Ammon's horn (tissue), 1 donor: ENCODE results near the gene HSPG2.

Source experiments
- DNase-seq: peaks from one replicate; pipeline ENCODE4 v3.0.0-alpha.2; 2016; ENCODE audit warnings: low spot score

HSPG2 gene

DNA sequence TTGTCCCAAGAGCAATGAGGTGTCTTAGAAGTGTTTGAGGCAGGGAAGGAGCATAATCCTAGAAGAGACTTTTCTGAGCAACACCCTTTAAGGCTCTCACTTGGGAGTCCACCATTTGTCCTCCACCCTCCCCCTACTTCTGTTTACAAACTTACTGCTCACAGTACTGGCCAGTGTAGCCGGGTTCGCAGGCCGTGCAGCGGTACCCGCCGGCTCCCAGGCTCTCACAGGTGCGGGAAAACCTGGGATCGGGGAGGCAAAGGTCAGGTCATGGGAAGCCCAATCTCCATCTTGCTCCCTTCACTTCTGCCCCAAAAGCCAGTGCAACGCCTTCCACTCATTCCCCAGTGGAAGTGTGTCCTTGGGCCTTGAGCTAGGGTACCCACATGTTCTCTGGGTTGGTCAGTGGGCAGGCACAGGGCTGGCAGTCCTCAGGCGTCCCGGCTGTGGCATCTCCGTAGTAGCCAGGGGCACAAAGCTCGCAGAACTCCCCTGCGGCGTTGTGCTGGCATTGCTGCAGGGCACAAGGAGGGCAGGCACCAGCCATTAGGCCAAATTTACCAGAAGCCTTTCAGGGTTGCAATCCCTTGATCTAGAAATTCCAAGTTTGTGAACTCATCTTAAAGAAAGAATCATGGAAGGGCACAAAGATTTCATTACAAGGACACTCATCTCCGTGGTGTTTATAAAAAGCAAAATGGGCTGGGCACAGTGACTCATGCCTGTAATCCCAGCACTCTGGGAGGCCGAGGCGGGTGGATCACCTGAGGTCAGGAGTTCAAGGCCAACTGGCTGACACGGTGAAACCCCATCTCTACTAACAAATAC, 75.3 kb downstream of the HSPG2 start:
- DNase-seq = no peak

DNA sequence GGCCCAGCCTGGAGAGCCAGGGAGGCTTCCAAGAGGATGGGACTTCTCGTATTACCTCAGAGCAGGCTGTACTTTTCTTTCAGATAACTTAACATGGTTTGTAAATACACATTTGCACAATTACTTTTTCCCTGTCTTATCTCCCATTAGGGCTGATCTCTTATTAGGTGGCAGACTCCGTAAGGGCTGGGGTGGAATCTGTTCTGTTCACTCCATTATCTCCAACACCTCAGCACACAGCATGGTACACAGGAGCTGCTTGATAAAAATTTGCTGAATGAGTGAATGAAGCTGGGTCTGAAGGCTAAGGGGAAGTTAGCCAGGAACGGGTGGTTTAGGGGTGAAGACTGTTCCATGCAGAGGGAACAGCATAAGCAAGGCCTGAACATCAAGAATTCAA, 76.1 kb downstream of the HSPG2 start:
- no peak for DNase-seq

DNA sequence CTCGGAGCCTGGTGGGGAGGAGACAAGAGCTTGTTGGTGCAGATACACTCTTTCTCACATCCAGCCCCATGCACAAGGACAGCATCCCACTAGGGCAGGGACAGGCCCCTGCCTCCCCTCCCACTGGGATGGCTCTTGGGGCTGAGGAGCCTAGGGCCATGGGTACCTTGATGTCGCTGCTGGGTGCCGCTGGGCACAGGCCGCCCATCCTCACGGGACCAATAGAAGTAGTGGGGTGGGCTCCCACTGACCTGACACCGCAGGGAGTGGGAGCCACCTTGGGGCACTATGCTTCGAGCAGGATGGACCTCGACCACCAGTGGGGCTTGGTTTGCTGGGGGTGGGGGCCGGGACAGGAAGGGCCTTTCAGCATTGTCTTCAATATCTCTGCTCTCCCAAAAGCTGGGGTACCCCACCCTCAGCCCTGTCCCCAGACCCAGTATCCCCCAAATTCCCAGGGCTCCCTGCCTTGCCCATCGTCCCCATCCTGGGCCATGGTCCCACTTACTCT, 77.4 kb downstream of the HSPG2 start:
- DNase-seq = no peak

DNA sequence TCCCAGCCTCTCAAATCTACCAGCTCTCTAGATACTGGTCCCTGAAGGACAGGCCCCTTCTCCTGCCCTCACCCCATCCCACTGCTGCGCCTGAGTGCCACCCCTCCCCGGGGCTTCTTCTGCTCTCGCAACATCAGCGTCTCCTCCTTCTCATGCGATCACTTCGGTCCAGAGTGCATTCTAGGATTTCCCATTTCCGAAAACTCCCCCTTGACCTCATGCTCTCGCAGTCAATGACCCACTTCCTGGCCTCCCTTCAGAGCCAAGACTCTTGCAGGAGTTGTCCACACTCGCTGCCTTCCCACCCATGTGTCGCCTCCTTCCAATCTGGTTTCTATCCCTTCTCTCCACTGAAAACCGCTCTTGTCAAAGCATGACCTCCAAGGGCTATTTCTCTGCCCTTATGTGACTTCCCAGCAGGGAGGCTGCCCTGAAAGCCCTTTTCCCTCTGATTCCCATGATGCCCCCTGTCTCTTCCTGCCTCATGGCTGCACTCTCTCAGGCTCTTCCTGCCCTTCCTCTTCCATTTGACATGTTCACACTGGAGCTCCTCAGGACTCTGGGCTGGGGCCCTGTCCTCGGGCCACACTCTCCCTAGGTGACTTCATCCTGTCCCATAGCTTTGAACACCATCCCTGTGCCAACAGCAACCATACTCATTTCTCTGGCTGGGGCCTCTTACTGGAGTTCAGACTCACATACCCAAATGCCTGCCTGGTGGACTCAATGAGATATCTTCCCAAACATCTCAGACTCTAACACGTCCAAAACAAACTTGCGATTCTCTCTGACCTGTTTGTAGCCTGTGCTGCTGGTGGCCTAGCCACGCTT, 79.1 kb downstream of the HSPG2 start:
- no peak for DNase-seq

DNA sequence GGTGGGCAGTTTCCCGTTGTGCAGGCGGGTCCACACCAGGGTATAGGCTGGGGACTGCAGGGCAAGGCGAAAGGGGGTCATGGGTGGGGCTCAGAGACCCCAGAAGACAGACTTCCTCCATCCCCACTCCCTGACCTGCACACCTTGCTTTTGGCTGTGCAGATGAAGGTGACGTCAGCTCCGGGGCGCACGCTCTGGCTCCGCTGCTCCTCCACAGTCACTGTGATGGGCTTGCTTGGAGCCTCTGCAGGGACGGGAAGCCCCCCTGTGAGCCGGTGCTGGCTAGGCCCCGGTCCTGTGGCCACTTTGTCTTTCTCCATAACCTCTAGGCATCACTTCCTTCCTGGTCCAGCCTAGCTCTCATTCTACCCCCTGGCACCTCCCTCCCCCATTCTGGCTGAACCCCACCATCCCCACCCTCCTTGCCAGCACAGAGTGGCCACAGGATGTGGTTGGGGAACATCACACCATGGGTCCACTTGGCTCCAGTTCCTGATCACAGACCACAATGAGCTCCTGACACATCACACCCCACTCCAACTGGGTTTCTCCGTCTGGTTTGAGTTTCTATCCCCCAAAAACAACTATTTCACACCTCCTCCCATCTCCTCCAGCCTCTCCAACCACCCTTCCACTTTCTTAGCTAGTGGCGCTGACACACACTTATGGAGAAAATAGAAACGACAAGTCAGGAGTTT, 79.8 kb downstream of the HSPG2 start:
- DNase-seq = no peak

DNA sequence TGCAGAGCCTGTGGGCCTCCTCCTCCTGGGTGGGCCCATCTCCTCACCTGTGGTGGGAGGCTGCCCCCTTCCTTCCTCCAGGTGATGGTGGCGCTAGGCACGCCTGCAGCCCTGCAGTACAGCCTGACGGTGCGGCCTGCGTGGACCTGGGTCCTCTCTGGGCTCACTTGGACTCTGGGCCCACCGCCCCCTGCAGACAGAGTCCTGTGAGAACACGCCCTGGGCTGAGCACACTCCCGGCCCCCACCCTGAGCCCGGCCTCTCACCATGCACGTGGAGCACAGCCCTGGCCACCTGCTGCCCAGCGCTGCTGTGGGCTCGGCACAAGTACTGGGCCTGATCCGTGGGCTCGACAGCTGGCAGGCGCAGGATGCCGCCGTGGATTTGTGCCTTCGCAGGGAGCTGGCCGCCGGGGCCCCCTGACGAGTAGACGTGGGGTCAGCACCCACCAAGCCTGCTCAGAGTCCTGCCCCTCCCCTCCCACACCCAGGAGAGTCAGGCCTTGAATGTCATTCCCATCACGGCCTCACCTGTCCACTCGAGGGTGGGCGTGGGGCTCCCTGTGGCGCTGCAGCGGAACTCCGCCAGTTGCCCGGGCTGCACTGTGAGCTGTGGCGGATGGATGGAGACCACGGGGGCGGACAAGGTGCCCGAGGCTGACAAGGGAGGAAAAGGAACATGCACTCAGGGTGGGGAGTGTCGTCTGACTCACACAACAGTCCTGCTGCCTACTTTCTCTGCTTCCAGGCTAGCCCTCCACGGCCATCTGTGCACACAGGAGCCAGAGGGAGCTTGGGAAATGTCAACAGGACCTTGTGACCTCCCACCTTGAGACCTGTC, 81.6 kb downstream of the HSPG2 start:
- no peak for DNase-seq

DNA sequence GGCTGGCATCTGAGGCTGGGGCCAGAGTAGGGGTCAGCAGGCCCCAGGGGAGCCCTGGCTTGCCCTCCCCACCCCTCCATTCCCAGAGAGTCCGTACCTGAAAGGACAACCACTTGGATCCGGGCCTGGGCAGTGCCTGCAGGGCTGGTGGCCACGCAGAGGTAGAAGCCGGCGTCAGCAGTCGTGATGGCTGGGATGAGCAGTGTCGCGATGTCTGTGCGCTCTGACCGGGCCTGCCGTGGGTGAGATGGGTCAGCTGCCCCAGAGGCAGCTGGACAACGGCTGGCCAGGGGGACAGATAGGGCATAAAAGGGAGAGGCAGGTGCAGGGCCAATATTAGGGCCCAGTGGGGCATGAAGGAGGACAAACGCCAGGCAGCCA, 82.4 kb downstream of the HSPG2 start:
- no peak for DNase-seq

DNA sequence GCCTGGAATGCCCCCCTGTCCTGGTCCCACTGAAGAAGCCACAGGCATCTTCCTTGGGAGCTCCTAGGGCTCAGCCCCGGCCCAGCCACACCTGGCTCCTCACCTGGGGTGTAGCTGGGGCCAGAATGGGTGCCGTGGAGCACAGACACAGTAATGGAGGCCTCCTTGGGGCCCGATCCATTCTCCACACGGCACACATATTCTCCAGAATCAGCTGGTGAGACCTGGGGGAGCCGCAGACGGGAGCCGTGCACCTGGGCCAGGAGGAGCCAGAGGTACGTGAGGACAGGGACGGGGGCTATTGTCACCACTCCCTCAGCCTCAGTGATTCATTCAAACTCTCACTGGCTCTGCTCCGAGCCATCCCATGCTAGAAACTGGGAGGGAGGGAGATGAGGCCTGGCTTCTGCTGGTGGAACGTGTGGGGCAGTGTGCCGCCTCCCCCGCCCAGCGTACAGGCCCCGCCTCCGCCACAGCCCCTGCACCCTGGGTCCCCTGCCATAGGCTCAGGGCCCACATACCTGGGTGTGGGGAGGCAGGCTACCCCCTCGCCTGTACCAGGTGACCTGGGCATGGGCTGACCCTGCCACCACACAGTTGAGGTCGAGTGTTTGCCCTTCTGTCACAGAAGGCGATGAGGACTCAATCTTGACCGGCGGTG, 82.9 kb downstream of the HSPG2 start:
- DNase-seq = no peak

DNA sequence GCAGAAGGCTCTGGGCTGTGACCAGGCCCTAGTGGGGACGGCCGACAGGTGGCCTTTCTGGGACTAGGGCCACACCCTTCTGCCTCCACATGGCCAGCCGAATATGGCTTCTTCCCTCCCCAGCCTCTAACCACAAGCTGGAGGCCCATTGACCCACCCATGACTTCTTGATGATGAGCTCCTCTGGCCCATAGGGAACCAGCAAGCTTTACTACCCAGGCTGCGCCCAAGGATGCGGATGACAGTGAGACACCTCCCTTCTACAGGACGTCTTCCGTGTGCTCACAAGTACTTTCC, 84.0 kb downstream of the HSPG2 start:
- no peak for DNase-seq

DNA sequence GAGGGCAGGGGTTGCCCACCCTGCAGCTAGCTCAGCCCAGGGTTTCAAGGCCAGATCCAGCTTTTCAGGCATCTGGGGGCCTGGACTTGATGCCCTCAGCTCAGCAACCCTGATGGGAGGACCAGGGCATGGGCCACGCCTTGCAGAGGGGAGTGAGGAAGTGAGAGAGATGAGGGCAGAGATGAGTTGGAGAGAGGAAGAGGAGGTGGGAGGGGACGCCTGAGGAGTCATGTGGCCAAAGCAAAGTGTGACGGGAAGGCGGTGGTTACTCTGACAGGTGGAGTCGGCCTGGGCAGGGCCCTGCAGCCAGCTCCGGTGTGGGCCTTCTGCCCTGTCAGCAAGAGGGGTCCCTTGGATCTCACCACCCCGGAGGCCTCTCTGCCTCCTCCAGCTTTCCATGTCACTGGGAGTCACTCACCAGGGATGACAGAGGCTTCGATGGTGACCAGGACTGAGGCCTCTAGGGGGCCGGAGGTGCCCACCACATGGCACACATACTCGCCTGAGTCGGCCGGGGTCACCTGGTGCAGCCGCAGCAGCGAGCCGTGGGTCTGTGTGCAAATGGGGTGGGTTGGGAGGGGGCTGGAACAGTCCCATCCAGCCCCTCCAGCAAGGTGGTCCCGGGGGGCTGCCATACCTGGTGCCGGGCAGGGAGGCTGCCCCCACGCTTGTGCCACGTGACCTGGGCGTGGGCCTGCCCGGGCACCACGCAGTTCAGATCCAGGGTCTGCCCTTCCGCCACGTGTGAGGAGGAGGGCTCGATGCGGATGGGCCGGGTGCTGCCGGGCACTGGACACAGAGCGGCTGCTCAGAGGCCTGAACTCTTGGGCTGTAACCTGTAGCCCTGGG, 84.6 kb downstream of the HSPG2 start:
- DNase-seq = no peak

DNA sequence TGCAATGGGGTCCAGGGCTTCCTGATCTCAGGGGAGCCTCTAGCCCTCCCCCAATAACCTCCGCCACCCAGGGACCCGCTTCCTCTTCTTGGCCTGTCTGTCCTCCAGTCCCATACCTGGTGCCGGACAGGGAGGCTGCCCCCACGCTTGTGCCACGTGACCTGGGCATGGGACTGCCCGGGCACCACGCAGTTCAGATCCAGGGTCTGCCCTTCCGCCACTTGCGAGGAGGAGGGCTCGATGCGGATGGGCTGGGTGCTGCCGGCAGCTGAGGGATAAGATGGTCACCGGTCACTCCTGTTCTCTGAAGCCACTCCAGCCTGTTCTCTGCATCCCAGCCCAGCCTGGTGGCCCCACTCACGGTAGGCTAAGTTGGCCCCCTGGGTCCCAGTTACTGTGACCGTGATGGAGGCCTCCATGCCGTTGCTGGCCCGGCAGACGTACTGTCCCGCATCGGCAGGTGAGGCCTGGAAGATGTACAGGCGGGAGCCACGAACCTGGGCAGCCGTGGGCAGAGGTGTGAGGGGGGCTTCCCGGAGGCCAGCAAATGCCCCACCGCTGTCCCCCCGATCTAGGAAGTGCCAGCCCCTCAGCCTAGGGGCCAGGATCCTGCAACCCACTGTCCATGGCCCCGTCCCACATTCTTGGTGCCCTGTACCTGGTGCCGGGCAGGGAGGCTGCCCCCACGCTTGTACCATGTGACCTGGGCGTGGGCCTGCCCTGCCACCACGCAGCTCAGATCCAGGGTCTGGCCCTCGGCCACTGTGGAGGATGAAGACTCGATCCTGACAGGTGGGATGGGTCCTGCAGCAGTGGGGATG, 85.5 kb downstream of the HSPG2 start:
- no peak for DNase-seq

DNA sequence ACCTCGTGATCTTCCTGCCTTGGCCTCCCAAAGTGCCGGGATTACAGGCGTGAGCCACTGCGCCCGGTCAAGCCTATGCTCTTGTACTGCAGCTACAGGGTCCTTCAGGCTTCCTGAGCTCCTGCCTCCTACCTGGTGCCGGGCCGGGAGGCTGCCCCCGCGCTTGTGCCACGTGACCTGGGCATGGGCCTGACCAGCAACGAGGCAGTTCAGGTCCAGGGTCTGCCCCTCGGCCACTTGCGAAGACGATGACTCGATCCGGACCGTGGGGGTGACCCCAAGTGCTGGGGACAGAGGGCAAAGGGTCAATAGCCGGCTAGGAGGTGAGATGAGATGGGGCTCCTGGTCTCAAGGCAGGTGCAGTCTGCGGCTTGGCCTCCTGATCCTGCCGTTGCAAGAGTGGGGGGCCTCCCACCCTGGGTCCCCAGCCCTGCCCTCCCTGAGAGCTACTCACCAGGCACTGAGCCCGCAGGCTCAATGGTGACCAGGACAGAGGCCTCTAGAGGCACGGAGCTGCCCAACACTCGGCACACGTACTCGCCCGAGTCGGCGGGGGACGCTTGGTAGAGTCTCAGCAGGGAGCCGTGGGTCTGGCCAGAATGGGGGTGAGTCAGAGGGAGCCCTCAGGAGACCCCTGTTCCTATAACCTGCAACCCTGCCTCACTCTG, 87.1 kb downstream of the HSPG2 start:
- DNase-seq = no peak

DNA sequence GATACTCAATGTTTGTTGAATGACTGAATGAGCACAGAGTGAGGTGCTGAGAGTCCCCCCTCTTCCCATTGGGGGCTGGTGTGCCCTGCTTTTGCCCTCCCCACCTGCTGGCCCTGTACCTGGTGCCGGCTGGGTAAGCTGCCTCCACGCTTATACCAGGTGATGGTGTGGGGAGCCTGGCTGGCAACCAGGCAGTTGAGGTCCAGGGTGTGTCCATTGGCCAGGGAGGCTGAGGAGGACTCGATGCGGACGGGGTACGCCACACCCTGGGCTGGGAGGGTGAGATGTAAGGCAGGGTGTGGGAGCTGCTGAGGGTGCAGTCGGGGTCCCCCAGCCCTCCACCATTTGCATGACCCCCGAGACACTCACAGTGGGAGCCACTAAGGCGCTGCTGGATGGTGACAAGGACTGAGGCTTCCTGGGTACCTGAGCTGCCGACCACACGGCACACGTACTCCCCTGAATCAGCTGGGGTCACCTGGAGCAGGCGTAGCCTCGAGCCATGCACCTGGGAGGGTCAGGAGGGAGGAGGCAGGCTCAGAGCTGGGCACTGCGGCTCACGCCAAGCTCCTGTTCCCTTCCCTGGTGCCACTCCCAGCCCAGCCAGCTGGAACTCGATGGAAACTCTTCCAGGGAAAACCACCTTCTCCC, 88.5 kb downstream of the HSPG2 start:
- no peak for DNase-seq

DNA sequence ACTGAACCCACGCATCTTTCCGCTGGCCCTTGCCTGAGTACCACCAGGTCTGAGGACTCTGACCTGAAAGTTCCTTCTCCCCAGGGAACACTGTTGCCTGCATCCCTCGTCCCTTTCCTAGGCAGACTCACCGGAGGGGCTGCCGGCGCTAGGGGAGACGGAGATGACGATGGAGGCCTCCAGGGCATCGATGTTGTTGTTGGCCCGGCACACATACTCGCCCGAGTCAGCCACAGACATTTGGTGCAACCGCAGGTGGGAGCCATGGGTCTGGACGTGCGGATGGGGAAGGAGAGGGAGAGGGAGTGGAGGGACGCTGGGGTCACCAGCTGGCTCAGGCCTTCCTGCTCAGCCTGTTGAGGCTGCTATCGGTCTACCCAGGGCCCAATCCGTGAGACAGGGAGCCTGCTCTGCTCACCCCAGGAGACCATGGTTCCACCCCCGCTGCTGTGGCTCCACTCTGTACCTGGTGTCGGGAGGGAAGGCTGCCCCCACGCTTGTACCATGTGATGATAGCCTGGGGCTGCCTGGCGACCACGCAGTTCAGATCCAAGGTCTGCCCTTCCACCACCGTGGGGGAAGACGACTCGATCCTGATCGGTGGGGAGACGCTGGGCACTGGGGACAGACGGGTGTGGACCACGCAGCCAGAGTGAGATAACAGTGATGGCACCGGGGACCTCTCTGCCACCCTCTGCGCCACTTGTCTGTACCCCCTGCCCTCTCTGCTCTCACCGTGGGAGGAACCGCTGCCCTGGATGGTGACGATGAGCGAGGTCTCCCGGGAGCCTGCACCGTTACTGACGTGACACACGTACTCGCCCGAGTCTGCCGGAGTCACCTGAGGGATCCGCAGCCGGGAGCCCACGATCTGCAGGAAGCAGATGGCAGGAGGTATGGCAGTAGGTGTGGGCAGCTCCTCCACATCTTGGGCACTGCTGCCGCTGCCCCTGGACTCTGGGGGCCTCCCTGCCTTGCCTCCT, 89.6 kb downstream of the HSPG2 start:
- no peak for DNase-seq

DNA sequence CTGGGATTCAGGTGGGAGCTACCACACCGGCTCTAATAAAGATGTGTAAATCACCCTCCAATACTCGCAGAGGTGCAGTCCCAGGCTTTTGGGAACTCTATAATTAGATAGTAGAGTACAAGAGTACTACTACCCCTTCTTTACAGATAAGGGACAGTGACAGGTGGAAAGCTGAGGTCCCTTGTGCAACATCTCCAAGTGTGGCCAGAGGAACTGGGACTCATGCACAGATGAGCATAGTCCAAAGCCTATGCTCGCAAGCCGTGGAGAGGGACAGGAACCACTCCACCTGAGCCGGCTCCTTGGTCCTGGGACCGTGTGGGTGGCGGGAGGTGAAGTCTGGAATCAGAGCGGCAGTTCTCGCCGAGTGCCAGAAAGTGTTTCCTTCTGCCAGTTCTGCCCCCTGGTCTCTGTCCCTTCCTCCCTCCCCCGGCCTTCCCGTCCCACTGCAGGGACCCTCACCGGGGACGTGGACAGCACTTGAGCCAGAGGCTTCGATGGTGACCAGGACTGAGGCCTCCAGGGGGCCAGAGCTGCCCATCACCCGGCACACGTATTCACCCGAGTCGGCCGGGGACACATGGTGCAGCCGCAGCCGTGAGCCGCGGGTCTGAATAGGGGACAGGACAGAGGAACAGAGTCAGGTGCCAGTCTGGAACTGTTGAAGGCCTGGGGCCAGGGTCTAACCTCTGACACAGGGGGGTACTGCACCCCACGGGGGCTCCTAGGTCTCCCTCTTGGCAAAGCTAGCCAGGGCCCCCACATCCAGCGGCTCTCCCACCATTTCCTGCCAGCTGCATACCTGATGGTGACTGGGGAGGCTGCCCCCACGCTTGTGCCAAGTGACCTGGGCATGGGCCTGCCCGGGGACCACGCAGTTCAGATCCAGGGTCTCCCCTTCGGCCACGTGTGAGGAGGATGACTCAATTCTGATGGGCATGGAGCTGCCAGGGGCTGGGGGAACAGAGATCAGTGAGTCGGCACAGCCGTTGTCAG, 91.2 kb downstream of the HSPG2 start:
- no peak for DNase-seq

DNA sequence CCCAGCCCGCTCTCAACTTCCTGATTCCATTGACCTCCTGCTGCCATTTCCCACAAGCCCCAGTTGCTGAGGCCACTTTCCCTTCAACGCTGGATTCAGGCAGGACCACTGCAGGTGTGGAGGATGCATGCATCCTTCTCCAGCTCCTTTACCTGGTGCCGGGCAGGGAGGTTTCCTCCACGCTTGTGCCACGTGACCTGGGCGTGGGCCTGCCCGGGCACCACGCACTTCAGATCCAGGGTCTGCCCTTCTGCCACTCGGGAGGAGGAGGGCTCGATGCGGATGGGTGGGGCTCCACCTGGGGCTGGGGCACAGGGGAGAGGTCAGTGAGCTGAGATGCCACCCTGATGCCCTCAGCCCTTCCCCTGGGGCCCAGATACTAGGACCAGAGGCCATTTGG, 93.1 kb downstream of the HSPG2 start:
- no peak for DNase-seq
